Stomach (tissue), 4 donors: ENCODE measurements around the gene VRTN.

Experiments
- CTCF ChIP-seq, 7 experiments: fragments of 450-650 bp in 4 of 7; fragments of 200-600 bp in 3 of 7; sonication (generic) in 3 of 7; IDR thresholded peaks; one replicate each; pipeline ENCODE4 v1.5.1; 2016 to 2019; ENCODE audit warnings: antibody characterized with exemption in 7 of 7, control low read depth in 2 of 7, mild to moderate bottlenecking in 1 of 7
- EP300 ChIP-seq: sonication (generic); formaldehyde crosslinking; IDR thresholded peaks from one replicate; pipeline ENCODE4 v1.6.1; 2017; ENCODE audit warnings: antibody characterized with exemption
- POLR2A ChIP-seq, 4 donors: fragments of 450-650 bp; IDR thresholded peaks; one replicate each; pipeline ENCODE4 v1.6.1; 2016; ENCODE audit warnings: antibody characterized with exemption in 4 of 4, control low read depth in 2 of 4, mild to moderate bottlenecking in 1 of 4, moderate library complexity in 1 of 4
- POLR2AphosphoS5 ChIP-seq, 3 donors: sonication (generic); formaldehyde crosslinking; IDR thresholded peaks; one replicate each; pipeline ENCODE4 v1.6.1; 2016; ENCODE audit warnings: antibody characterized with exemption in 3 of 3

- TF ChIP-seq CTCF (IDR thresholded peaks at IDR 0.05) (no peak), EP300 (no peak), POLR2A (IDR thresholded peaks at IDR 0.05) (no peak), POLR2AphosphoS5 (IDR thresholded peaks at IDR 0.05) (no peak)
These were observed 41.7 kb downstream of the VRTN start for GRCh38 chr14:74389980-74390379.
